ENCODE data around the gene PNPLA1. TPM values are rescaled to one million over a fixed set of nuclear protein-coding genes. Genes with fewer than 3 reads are reported as not detected.

The PNPLA1 gene
- total and polyA plus RNA-seq, 7 donors, result 0.04 to 0.05 TPM; not detected in 5

GRCh38 chr6:36280467-36280866, 10.6 kb downstream of the PNPLA1 start:
- H3K36me3 ChIP-seq (ENCODE audit: insufficient read depth in 1 of 2, low read depth in 1 of 2), result no peaks in the 10 kb centered on the region
- no peak overlapping the region for H3K4me3 ChIP-seq
- H3K27ac ChIP-seq, result no peak overlapping the region
- H3K4me1 ChIP-seq, result no peaks in the 10 kb centered on the region
- TF ChIP-seq CTCF (IDR thresholded peaks at IDR 0.05), result no peak
- H3K27me3 ChIP-seq (ENCODE audit: insufficient read depth in 3 of 3, low read length in 2 of 3), result peaks cover 5 to 32% (median 14%) of the 10 kb centered on the region in 3 donors
- 67 to 73% (median 67%) methylated on average over 3 of the region's 3 CpGs for WGBS, 3 donors
- ATAC-seq (no peak), DNase-seq (no peak)
- no peaks in the 10 kb centered on the region for H3K9me3 ChIP-seq
- intact Hi-C loops (cut with DNase I), result no loop called here

GRCh38 chr6:36280983-36281382, 11.1 kb downstream of the PNPLA1 start:
- no peaks in the 10 kb centered on the region for H3K36me3 ChIP-seq (ENCODE audit: insufficient read depth in 1 of 2, low read depth in 1 of 2)
- WGBS, 3 donors, result 79 to 88% (median 84%) methylated on average over 4 of the region's 4 CpGs
- H3K27me3 ChIP-seq (ENCODE audit: insufficient read depth in 3 of 3, low read length in 2 of 3), result peaks cover 8 to 37% (median 14%) of the 10 kb centered on the region in 3 donors
- no peak for TF ChIP-seq CTCF (IDR thresholded peaks at IDR 0.05)
- intact Hi-C loops (cut with DNase I), result no loop called here
- no peak overlapping the region for H3K4me3 ChIP-seq
- DNase-seq, result no peak
- no peaks in the 10 kb centered on the region for H3K4me1 ChIP-seq
- no peak for ATAC-seq
- H3K27ac ChIP-seq, result no peak overlapping the region
- H3K9me3 ChIP-seq, result no peaks in the 10 kb centered on the region

GRCh38 chr6:36283608-36284007, 13.7 kb downstream of the PNPLA1 start:
- no peak for ATAC-seq
- no peak for TF ChIP-seq CTCF (IDR thresholded peaks at IDR 0.05)
- H3K36me3 ChIP-seq (ENCODE audit: insufficient read depth in 1 of 2, low read depth in 1 of 2), result no peaks in the 10 kb centered on the region
- DNase-seq, result no peak
- H3K9me3 ChIP-seq, result no peaks in the 10 kb centered on the region
- WGBS, 3 donors, result 63 to 78% (median 73%) methylated on average over 1 of the region's 1 CpG
- no peak overlapping the region for H3K27ac ChIP-seq
- intact Hi-C loops (cut with DNase I), result no loop called here
- H3K4me1 ChIP-seq, result no peaks in the 10 kb centered on the region
- H3K27me3 ChIP-seq (ENCODE audit: insufficient read depth in 3 of 3, low read length in 2 of 3), result peaks cover 8 to 46% (median 14%) of the 10 kb centered on the region in 3 donors
- H3K4me3 ChIP-seq, result no peak overlapping the region

GRCh38 chr6:36284359-36284758, 14.5 kb downstream of the PNPLA1 start:
- WGBS, 3 donors, result 91 to 98% (median 94%) methylated on average over 1 of the region's 1 CpG
- Histone ChIP-seq H3K27ac (no peak overlapping the region), H3K4me1 (no peaks in the 10 kb centered on the region), H3K9me3 (no peaks in the 10 kb centered on the region), H3K27me3 (ENCODE audit: insufficient read depth in 3 of 3, low read length in 2 of 3) (peaks cover 8 to 47% (median 11%) of the 10 kb centered on the region in 3 donors), H3K36me3 (ENCODE audit: insufficient read depth in 1 of 2, low read depth in 1 of 2) (no peaks in the 10 kb centered on the region), H3K4me3 (no peak overlapping the region)
- intact Hi-C loops (cut with DNase I), result no loop called here
- no peak for ATAC-seq
- no peak for TF ChIP-seq CTCF (IDR thresholded peaks at IDR 0.05)
- DNase-seq, result no peak

GRCh38 chr6:36285187-36285671, 15.4 kb downstream of the PNPLA1 start:
- no peak for DNase-seq
- Histone ChIP-seq H3K4me3 (no peak overlapping the region), H3K9me3 (no peaks in the 10 kb centered on the region), H3K36me3 (ENCODE audit: insufficient read depth in 1 of 2, low read depth in 1 of 2) (no peaks in the 10 kb centered on the region), H3K4me1 (no peaks in the 10 kb centered on the region), H3K27me3 (ENCODE audit: insufficient read depth in 3 of 3, low read length in 2 of 3) (peaks cover 8 to 54% (median 8%) of the 10 kb centered on the region in 3 donors), H3K27ac (no peak overlapping the region)
- no peak for TF ChIP-seq CTCF (IDR thresholded peaks at IDR 0.05)
- intact Hi-C loops (cut with DNase I), result no loop called here
- WGBS, 3 donors, result 10 to 13% (median 11%) methylated on average over 25 to 26 of the region's 26 CpGs
- ATAC-seq, result no peak

Data from psoas muscle (tissue), 8 donors.